VCaP (cell line): Measurements from ENCODE around the gene CSRP3.

ENCODE experiments used
- H3K27ac ChIP-seq: fragments of 450-650 bp; 2 replicates; pipeline ENCODE4 v1.5.1; 2017
- CTCF ChIP-seq: fragments of 450-650 bp; conservative IDR thresholded peaks from 2 replicates; pipeline ENCODE4 v1.5.1; 2017; ENCODE audit warnings: mild to moderate bottlenecking, moderate library complexity

Gene CSRP3

GRCh38 chr11:19237381-19237780 lies 35.6 kb upstream of the CSRP3 start:
- no peak for TF ChIP-seq CTCF
- H3K27ac ChIP-seq = no peak overlapping the region

- no peak for TF ChIP-seq CTCF
- H3K27ac ChIP-seq = no peak overlapping the region
Observed at GRCh38 chr11:19234231-19234817, 32.5 kb upstream of the CSRP3 start.

- H3K27ac ChIP-seq = no peak overlapping the region
Observed at GRCh38 chr11:19232910-19233503, 31.2 kb upstream of the CSRP3 start.

GRCh38 chr11:19229671-19230070 lies 27.9 kb upstream of the CSRP3 start:
- no peak overlapping the region for H3K27ac ChIP-seq

More at GRCh38 chr11:19232910-19233503, 31.2 kb upstream of the CSRP3 start:
- no peak for TF ChIP-seq CTCF

GRCh38 chr11:19228968-19229367 lies 27.2 kb upstream of the CSRP3 start:
- H3K27ac ChIP-seq = no peak overlapping the region
- TF ChIP-seq CTCF = no peak

More at GRCh38 chr11:19229671-19230070, 27.9 kb upstream of the CSRP3 start:
- no peak for TF ChIP-seq CTCF

GRCh38 chr11:19226378-19227195 lies 24.8 kb upstream of the CSRP3 start:
- no peak for TF ChIP-seq CTCF

GRCh38 chr11:19225581-19225980 lies 23.8 kb upstream of the CSRP3 start:
- H3K27ac ChIP-seq = no peak overlapping the region
- no peak for TF ChIP-seq CTCF

More at GRCh38 chr11:19226378-19227195, 24.8 kb upstream of the CSRP3 start:
- H3K27ac ChIP-seq = no peak overlapping the region
